HCT116 (cell line): ENCODE data around the gene MTM1. TPM values are rescaled to one million over a fixed set of nuclear protein-coding genes. Genes with fewer than 3 reads are reported as not detected.

Experiments
- ATAC-seq: fragments of 200-7000 bp; cut with Tn5 transposase; 2 replicates; pipeline ENCODE4 v1.9.1; 2020; ENCODE audit warnings: mild to moderate bottlenecking, moderate library complexity
- BruUV-seq: library from RNA; stranded (reverse); fragments of 400-500 nt; replicated peaks from 2 replicates; lab custom pipeline; 2021; lab: Mats Ljungman, UMichigan
- CTCF ChIA-PET: fragments of 300-600 bp; sonication (Branson Sonifier 250); formaldehyde crosslinking; loops from one replicate; lab custom pipeline; 2021; ENCODE audit warnings: antibody characterized with exemption; lab: Charles Lee
- POLR2A ChIA-PET: fragments of 300-600, 350-600 bp; sonication (Branson Sonifier 250); formaldehyde crosslinking; loops from one replicate; lab custom pipeline; 2021; ENCODE audit warnings: antibody characterized with exemption; lab: Charles Lee
- RAD21 ChIA-PET, 2 experiments: fragments of 300-600 bp; sonication (Branson Sonifier 250); formaldehyde crosslinking; loops; one replicate each; lab custom pipeline; 2023; ENCODE audit warnings: low total read pairs in 2 of 2; ENCODE audit not compliant: uncharacterized antibody in 2 of 2, unreplicated experiment in 2 of 2, low non-redundant PET in 1 of 2; lab: Charles Lee
- DNase-seq: peaks from one replicate; pipeline ENCODE4 v3.0.0-alpha.2; 2010; ENCODE audit warnings: low read depth, low spot score
- H2AFZ ChIP-seq: fragments of 200-600 bp; shearing (Covaris generic), sonication (generic); 2 replicates; pipeline ENCODE4 v1.6.1; 2017; ENCODE audit warnings: low read depth, mixed run types, mixed read lengths, antibody characterized with exemption, low read length; ENCODE audit not compliant: poor library complexity, severe bottlenecking
- H3K27ac ChIP-seq: 2 replicates; pipeline ENCODE4 v1.5.1; 2012; ENCODE audit warnings: low read depth, low read length
- H3K27me3 ChIP-seq: fragments of 200-600 bp; sonication (generic); 2 replicates; pipeline ENCODE4 v1.6.1; 2016; ENCODE audit warnings: mixed run types, low read length, mixed read lengths; ENCODE audit not compliant: insufficient read depth
- H3K36me3 ChIP-seq, 2 experiments: fragments of 200-500 bp in 1 of 2; fragments of 200-600 bp in 1 of 2; sonication (Bioruptor generic) in 1 of 2; sonication (generic) in 1 of 2; 2 replicates each; pipeline versions ENCODE4 v1.5.1 to v1.6.1; 2014 to 2016; ENCODE audit warnings: low read length in 2 of 2, inconsistent platforms in 1 of 2, mixed read lengths in 1 of 2, mixed run types in 1 of 2; ENCODE audit not compliant: insufficient read depth in 2 of 2, control insufficient read depth in 1 of 2
- H3K4me1 ChIP-seq, 2 experiments: fragments of 200-600 bp in 1 of 2; sonication (generic) in 1 of 2; 2 replicates each; pipeline versions ENCODE4 v1.5.1 to v1.6.1; 2012 to 2017; ENCODE audit warnings: low read length in 2 of 2, inconsistent platforms in 1 of 2, mild to moderate bottlenecking in 1 of 2, mixed read lengths in 1 of 2, mixed run types in 1 of 2, moderate library complexity in 1 of 2; ENCODE audit not compliant: insufficient read depth in 2 of 2, control insufficient read depth in 1 of 2
- H3K4me2 ChIP-seq: fragments of 200-600 bp; sonication (generic); 2 replicates; pipeline ENCODE4 v1.6.1; 2017; ENCODE audit warnings: mixed run types, low read length, mixed read lengths
- H3K4me3 ChIP-seq, 2 experiments: fragments of 200-600 bp in 1 of 2; sonication (generic) in 1 of 2; replicated peaks in 1 of 2; 2 replicates each; pipeline ENCODE4 v1.5.1; 2011 to 2016; ENCODE audit warnings: low read length in 2 of 2, control low read depth in 1 of 2, low read depth in 1 of 2, mild to moderate bottlenecking in 1 of 2, mixed read lengths in 1 of 2, mixed run types in 1 of 2
- H3K79me2 ChIP-seq: fragments of 200-600 bp; sonication (generic); 2 replicates; pipeline ENCODE4 v1.6.1; 2017; ENCODE audit warnings: mild to moderate bottlenecking, mixed run types, low read length, moderate library complexity, mixed read lengths; ENCODE audit not compliant: insufficient read depth
- H3K9ac ChIP-seq: fragments of 200-600 bp; sonication (generic); 2 replicates; pipeline ENCODE4 v1.6.1; 2016; ENCODE audit warnings: low read length, mixed read lengths
- H3K9me2 ChIP-seq: fragments of 200-600 bp; sonication (generic), shearing (Covaris generic); 2 replicates; pipeline ENCODE4 v1.6.1; 2017; ENCODE audit warnings: mixed run types, mild to moderate bottlenecking, moderate library complexity; ENCODE audit not compliant: insufficient read depth
- H3K9me3 ChIP-seq, 2 experiments: fragments of 200-500 bp in 1 of 2; fragments of 200-600 bp in 1 of 2; sonication (Bioruptor generic) in 1 of 2; sonication (generic) in 1 of 2; 2 replicates each; pipeline ENCODE4 v1.6.1; 2014 to 2017; ENCODE audit warnings: low read length in 2 of 2, mixed read lengths in 2 of 2, inconsistent platforms in 1 of 2, low read depth in 1 of 2, mild to moderate bottlenecking in 1 of 2, mixed run types in 1 of 2, moderate library complexity in 1 of 2; ENCODE audit not compliant: control insufficient read depth in 1 of 2, insufficient read depth in 1 of 2
- H4K20me1 ChIP-seq: fragments of 200-600 bp; sonication (generic), shearing (Covaris generic); 2 replicates; pipeline ENCODE4 v1.6.1; 2017; ENCODE audit warnings: mixed run types, mild to moderate bottlenecking, moderate library complexity; ENCODE audit not compliant: insufficient read depth
- EZH2phosphoT487 ChIP-seq: fragments of 200-600 bp; IDR thresholded peaks from 2 replicates; pipeline ENCODE4 v1.6.1; 2018; ENCODE audit warnings: antibody characterized with exemption, borderline replicate concordance
- JUND ChIP-seq: IDR thresholded peaks from 2 replicates; pipeline ENCODE4 v1.6.1; 2012
- SRF ChIP-seq: IDR thresholded peaks from 2 replicates; pipeline ENCODE4 v1.6.1; 2012; ENCODE audit warnings: low read depth
- YY1 ChIP-seq: IDR thresholded peaks from 2 replicates; pipeline ENCODE4 v1.6.1; 2011; ENCODE audit warnings: low read length, low read depth, moderate library complexity, mild to moderate bottlenecking; ENCODE audit not compliant: insufficient replicate concordance; ENCODE audit errors: extremely low read depth
- intact Hi-C: fragments of 100-400 bp; cut with micrococcal nuclease; formaldehyde crosslinking; loops from 2 replicates; pipeline ENCODE4 v1.10.0; 2022
- total RNA-seq: library from RNA; stranded (reverse); gene quantifications from one replicate; pipeline ENCODE4 v1.2.1, GENCODE V29; 2021; ENCODE audit not compliant: unreplicated experiment
- TF ChIP-seq, protein P1 (sequence below): IDR thresholded peaks from 2 replicates; pipeline ENCODE4 v1.6.1; 2012
- TF ChIP-seq, protein P2 (sequence below): IDR thresholded peaks from 2 replicates; pipeline ENCODE4 v1.6.1; 2012; ENCODE audit warnings: low read depth

Gene MTM1
- total RNA-seq, 1 experiment from 2014 or later = 6.5 TPM

DNA sequence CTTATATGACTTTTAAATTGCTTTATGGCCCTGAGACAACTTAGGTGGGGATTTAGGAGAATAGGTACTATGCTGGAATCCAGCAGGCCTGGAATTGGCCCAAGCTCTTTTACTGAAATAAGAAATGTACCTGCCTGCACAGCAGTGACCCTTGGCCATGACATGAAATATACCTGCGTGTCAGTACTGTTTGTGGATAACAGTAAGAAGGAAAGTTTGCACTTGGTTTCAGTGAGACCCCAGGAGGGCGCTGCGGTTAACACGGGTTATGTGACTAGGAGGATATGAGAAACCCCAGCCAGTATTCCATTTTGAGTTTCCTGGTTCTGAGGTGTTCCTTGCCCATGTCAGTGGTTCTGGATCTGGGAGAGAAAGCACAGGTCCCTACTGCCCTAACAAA lies 5.3 kb downstream of the MTM1 start:
- ATAC-seq = no peak
- Histone ChIP-seq H2AFZ (no peak overlapping the region), H3K36me3 (no peaks in the 10 kb centered on the region), H3K4me1 (peaks cover 21 to 57% of the 10 kb centered on the region in 2 experiments), H3K27ac (no peak overlapping the region), H3K9ac (no peak overlapping the region), H3K4me2 (no peak overlapping the region), H3K9me2 (no peaks in the 10 kb centered on the region), H3K27me3 (no peaks in the 10 kb centered on the region)
- no peak for DNase-seq
- CTCF ChIA-PET = interaction anchor here (0.6 kb wide), 1 partner anchor 19 kb away, joined by 3 read pairs; no protein-coding TSS in a partner anchor
- RAD21 ChIA-PET = no interaction called here
- POLR2A ChIA-PET = interaction anchor here (0.6 kb wide), 1 partner anchor 16 kb away, joined by 5 read pairs; no protein-coding TSS in a partner anchor
- BruUV-seq = no TSS peak
- TF ChIP-seq YY1 (no peak), JUND (no peak), EZH2phosphoT487 (no peak), SRF (no peak)
- TF ChIP-seq, protein P1, sequence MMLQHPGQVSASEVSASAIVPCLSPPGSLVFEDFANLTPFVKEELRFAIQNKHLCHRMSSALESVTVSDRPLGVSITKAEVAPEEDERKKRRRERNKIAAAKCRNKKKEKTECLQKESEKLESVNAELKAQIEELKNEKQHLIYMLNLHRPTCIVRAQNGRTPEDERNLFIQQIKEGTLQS = no peak
- TF ChIP-seq, protein P2, sequence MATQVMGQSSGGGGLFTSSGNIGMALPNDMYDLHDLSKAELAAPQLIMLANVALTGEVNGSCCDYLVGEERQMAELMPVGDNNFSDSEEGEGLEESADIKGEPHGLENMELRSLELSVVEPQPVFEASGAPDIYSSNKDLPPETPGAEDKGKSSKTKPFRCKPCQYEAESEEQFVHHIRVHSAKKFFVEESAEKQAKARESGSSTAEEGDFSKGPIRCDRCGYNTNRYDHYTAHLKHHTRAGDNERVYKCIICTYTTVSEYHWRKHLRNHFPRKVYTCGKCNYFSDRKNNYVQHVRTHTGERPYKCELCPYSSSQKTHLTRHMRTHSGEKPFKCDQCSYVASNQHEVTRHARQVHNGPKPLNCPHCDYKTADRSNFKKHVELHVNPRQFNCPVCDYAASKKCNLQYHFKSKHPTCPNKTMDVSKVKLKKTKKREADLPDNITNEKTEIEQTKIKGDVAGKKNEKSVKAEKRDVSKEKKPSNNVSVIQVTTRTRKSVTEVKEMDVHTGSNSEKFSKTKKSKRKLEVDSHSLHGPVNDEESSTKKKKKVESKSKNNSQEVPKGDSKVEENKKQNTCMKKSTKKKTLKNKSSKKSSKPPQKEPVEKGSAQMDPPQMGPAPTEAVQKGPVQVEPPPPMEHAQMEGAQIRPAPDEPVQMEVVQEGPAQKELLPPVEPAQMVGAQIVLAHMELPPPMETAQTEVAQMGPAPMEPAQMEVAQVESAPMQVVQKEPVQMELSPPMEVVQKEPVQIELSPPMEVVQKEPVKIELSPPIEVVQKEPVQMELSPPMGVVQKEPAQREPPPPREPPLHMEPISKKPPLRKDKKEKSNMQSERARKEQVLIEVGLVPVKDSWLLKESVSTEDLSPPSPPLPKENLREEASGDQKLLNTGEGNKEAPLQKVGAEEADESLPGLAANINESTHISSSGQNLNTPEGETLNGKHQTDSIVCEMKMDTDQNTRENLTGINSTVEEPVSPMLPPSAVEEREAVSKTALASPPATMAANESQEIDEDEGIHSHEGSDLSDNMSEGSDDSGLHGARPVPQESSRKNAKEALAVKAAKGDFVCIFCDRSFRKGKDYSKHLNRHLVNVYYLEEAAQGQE = no peak
- TF ChIP-seq, all 23 proteins: peak for 0
- intact Hi-C loops = no loop called here
- H3K9me3 ChIP-seq = no peaks in the 10 kb centered on the region
- no peaks in the 10 kb centered on the region for H4K20me1 ChIP-seq
- no peak overlapping the region for H3K4me3 ChIP-seq
- H3K79me2 ChIP-seq = peaks cover 9% of the 10 kb centered on the region
